ENCODE results near the gene SMAD6.

SMAD6 gene

GRCh38 chr15:66824424-66824823 is 122.4 kb downstream of the SMAD6 start:
- H3K9me3 ChIP-seq (ENCODE audit: control insufficient read depth, insufficient read depth, low read depth, low read length) = no peaks in the 10 kb centered on the region
- POLR2A ChIA-PET = interaction anchor here (1.2 kb wide), 2 partner anchors 18 to 27 kb away, joined by 3 to 5 read pairs; no protein-coding TSS in a partner anchor
- CTCF ChIA-PET = interaction anchor here (1.0 kb wide), 1 partner anchor 13 kb away, joined by 3 read pairs; no protein-coding TSS in a partner anchor

GRCh38 chr15:66825139-66825538 is 123.1 kb downstream of the SMAD6 start:
- Histone ChIP-seq H3K4me3 (ENCODE audit: low read depth, low read length) (no peak overlapping the region), H3K27ac (ENCODE audit: extremely low read depth, low read depth, low read length) (no peak overlapping the region), H3K9me3 (ENCODE audit: control insufficient read depth, insufficient read depth, low read depth, low read length) (no peaks in the 10 kb centered on the region), H3K4me1 (ENCODE audit: control insufficient read depth, insufficient read depth, low read length) (no peaks in the 10 kb centered on the region), H3K36me3 (ENCODE audit: control insufficient read depth in 2 of 2, insufficient read depth in 1 of 2, low read length in 2 of 2) (no peaks in the 10 kb centered on the region)
- POLR2A ChIA-PET = interaction anchor here (1.2 kb wide), 2 partner anchors 17 to 26 kb away, joined by 3 to 5 read pairs; no protein-coding TSS in a partner anchor
- peak; percentile 81; the same call in 1 of the 2 replicates for TF ChIP-seq ZNF768 (tag by site-specific recombination; IDR thresholded peaks at IDR 0.05)
- TF ChIP-seq ZNF707 (tag by site-specific recombination; IDR thresholded peaks at IDR 0.05) = no peak
- TF ChIP-seq SP2 (tag by site-specific recombination; IDR thresholded peaks at IDR 0.05) = no peak
- CTCF ChIA-PET = interaction anchor here (0.6 to 1.0 kb wide), 4 partner anchors 13 to 185 kb away, joined by 3 read pairs; no protein-coding TSS in a partner anchor

More at GRCh38 chr15:66824424-66824823, 122.4 kb downstream of the SMAD6 start:
- Histone ChIP-seq H3K4me1 (ENCODE audit: control insufficient read depth, insufficient read depth, low read length) (no peaks in the 10 kb centered on the region), H3K4me3 (ENCODE audit: low read depth, low read length) (no peak overlapping the region), H3K36me3 (ENCODE audit: control insufficient read depth in 2 of 2, insufficient read depth in 1 of 2, low read length in 2 of 2) (no peaks in the 10 kb centered on the region), H3K27ac (ENCODE audit: extremely low read depth, low read depth, low read length) (no peak overlapping the region)
- TF ChIP-seq ZNF404 (tag by site-specific recombination; IDR thresholded peaks at IDR 0.05) = no peak
- no peak for TF ChIP-seq ZBTB20 (tag by site-specific recombination; IDR thresholded peaks at IDR 0.05)
- no peak for TF ChIP-seq ZNF140 (tag by site-specific recombination; IDR thresholded peaks at IDR 0.05)
- TF ChIP-seq ZNF426 (tag by site-specific recombination; IDR thresholded peaks at IDR 0.05) = no peak
- no peak for TF ChIP-seq HOXA7 (CRISPR knock-in tag; IDR thresholded peaks at IDR 0.05; ENCODE audit: borderline replicate concordance)
- no peak for TF ChIP-seq ZNF510 (tag by site-specific recombination; IDR thresholded peaks at IDR 0.05; ENCODE audit: insufficient replicate concordance)
- no peak for TF ChIP-seq ZNF221 (tag by site-specific recombination; IDR thresholded peaks at IDR 0.05; ENCODE audit: borderline replicate concordance)
- no peak for TF ChIP-seq ZSCAN16 (tag by site-specific recombination; IDR thresholded peaks at IDR 0.05)
- no peak for TF ChIP-seq HOXD13 (CRISPR knock-in tag; IDR thresholded peaks at IDR 0.05; ENCODE audit: borderline replicate concordance)
- TF ChIP-seq ZBTB7A (tag by site-specific recombination; IDR thresholded peaks at IDR 0.05; ENCODE audit: low read depth) = no peak
- no peak for TF ChIP-seq ZBTB26 (tag by site-specific recombination; optimal IDR thresholded peaks at IDR 0.05)

- ChIA-PET CTCF (interaction anchor here (0.6 to 1.0 kb wide), 6 partner anchors 12 to 353 kb away, joined by 3 to 4 read pairs (median 3); no protein-coding TSS in a partner anchor), POLR2A (interaction anchor here (1.2 kb wide), 3 partner anchors 17 to 27 kb away, joined by 3 to 5 read pairs (median 3); no protein-coding TSS in a partner anchor)
- Histone ChIP-seq H3K4me3 (ENCODE audit: low read depth, low read length) (no peak overlapping the region), H3K36me3 (ENCODE audit: control insufficient read depth in 2 of 2, insufficient read depth in 1 of 2, low read length in 2 of 2) (no peaks in the 10 kb centered on the region), H3K27ac (ENCODE audit: extremely low read depth, low read depth, low read length) (no peak overlapping the region), H3K9me3 (ENCODE audit: control insufficient read depth, insufficient read depth, low read depth, low read length) (no peaks in the 10 kb centered on the region), H3K4me1 (ENCODE audit: control insufficient read depth, insufficient read depth, low read length) (no peaks in the 10 kb centered on the region)
- TF ChIP-seq ZIC2 (tag by site-specific recombination; IDR thresholded peaks at IDR 0.05) = peak; percentile 62
- TF ChIP-seq GLIS1 (tag by site-specific recombination; IDR thresholded peaks at IDR 0.05) = peak; percentile 56; the same call in 1 of the 2 replicates
- peak; percentile 89 for TF ChIP-seq ZNF692 (tag by site-specific recombination; IDR thresholded peaks at IDR 0.05)
- TF ChIP-seq ZNF677 (tag by site-specific recombination; IDR thresholded peaks at IDR 0.05) = no peak
- no peak for TF ChIP-seq ZNF785 (tag by site-specific recombination; IDR thresholded peaks at IDR 0.05)
- peak; percentile 83 for TF ChIP-seq ZFP69B (tag by site-specific recombination; IDR thresholded peaks at IDR 0.05)
These were observed 123.7 kb downstream of the SMAD6 start for GRCh38 chr15:66825731-66826130.
